GM21576 (cell line): Measurements from ENCODE around the gene SAA4.
"Not testable (repeated sequence)": the region's sequence is repeated elsewhere in the genome, so short reads cannot be mapped to it uniquely, and the experiment has no call there.

Experiments
- ATAC-seq: cut with Tn5 transposase; IDR thresholded peaks from one replicate; pipeline ENCODE4 v1.9.1; 2021; ENCODE audit warnings: mild to moderate bottlenecking, moderate library complexity; ENCODE audit not compliant: unreplicated experiment

SAA4 gene

DNA sequence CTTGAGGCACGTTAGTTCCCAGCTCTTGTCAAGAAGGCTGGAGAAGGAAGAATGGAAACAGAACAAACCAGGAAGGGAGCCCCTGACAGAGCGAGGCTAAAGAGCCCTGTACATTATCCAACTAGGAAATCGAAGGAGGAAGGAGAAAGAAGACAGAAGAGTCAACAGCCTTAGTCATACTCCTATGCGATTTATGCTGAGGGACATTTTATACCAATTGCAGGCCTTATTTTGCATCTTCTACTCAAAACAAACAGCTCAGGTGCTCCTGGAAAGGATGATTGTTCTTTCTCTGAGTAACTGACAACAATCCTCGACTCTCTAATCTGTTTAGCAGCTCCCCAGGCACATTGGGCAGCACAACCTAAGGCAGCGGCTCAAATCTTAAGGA, 10.6 kb upstream of the SAA4 start:
- ATAC-seq: peak; percentile 11

DNA sequence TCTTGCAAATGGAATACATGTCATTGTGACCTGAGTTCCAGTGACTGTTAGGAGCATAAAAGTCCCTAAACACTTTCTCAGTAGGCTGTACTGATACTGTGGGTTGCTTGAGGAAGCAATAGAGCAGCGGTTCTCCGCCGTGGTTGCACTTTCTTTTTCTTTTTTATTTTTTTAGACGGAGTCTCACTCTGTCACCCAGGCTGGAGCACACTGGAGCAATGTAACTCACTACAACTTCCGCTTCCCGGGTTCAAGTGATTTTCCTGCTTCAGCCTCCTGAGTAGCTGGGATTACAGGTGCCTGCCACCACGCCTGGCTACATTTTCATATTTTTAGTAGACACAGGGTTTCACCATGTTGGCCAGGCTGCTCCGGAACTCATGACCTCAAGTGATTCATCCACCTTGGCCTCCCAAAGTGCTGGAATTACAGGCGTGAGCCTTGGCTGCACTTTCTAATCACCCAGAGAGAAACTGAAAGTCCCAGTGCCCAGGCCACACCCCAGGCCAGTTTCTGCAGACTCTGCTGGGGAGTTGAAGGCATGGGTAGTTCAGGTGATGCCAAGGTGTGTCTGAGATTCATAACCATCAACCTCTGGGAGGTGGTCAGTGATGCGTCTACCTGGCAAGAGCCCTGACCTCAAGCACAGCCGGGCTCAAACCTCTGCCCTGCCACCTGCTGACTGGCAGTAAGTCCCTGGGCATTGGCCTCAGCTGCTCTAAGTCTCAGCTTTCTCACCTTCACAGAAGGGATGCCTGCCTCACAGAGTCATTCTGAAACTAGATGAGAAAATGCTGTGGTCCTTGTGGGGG, 10.0 kb upstream of the SAA4 start:
- ATAC-seq: peak; percentile 77

DNA sequence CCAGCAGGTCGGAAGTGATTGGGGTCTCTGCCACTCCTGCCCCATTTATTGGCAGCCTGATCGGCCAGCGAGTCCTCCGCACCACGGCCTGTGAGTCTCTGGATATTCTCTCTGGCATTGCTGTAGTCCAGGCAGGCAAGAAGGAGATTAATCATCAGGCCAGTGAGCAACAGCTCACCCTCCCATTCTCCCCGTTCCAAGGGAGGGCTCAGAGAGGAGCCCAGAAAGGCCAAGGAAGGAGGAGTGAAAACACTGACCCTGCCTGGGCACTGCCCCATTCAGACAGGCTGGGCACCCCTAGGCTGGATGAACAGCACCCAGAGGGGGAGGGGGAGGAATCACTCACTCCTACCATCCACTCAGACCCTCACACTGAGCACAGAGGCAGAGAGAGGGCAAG, 8.8 kb upstream of the SAA4 start:
- no peak for ATAC-seq

DNA sequence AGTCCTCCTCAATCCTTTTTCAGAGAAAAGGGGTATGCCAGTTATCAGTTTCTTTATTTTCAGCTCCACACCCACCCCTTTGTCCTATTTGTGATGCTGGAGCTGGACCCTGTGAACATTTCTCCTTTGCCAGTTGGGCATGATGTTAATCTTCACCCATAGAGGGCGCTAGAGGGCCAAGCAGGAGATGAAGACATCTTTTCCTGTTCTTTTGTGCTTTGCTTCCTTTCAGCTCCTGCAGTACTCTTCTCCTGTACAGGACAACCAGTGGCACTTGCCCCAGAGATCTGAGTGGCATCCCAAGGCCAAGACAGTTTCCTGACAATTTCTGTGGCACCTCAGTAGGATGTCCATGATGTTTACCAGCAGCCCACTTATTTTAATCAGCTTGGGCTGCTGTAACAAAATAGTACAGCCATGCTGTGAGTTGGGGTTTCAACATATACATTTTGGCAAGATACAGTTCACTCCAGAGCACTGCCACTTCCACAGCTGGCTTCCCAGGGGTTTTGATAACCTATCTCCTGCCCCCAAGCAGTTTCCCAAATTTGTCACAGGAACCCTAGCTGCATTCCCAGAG, 7.3 kb upstream of the SAA4 start:
- no peak for ATAC-seq

DNA sequence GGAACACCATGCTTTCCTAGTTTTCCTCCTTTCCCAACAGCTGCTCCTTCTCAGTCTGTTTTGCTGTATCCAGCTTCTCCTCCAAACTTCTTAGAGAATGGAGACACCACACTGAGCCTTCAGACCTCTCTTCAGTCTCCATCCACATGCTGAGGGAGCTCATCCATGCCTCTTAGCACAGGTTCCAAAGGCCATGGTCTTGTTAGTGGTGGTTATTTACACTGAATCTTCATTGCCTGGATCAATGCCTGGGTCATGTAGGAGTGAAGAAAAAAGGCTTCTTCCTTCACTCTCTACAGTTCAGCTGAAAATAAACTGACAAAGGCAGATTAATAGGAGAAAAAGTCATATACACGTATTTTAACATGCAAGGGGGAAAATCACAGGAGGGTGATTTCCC, 3.1 kb upstream of the SAA4 start:
- no peak for ATAC-seq

DNA sequence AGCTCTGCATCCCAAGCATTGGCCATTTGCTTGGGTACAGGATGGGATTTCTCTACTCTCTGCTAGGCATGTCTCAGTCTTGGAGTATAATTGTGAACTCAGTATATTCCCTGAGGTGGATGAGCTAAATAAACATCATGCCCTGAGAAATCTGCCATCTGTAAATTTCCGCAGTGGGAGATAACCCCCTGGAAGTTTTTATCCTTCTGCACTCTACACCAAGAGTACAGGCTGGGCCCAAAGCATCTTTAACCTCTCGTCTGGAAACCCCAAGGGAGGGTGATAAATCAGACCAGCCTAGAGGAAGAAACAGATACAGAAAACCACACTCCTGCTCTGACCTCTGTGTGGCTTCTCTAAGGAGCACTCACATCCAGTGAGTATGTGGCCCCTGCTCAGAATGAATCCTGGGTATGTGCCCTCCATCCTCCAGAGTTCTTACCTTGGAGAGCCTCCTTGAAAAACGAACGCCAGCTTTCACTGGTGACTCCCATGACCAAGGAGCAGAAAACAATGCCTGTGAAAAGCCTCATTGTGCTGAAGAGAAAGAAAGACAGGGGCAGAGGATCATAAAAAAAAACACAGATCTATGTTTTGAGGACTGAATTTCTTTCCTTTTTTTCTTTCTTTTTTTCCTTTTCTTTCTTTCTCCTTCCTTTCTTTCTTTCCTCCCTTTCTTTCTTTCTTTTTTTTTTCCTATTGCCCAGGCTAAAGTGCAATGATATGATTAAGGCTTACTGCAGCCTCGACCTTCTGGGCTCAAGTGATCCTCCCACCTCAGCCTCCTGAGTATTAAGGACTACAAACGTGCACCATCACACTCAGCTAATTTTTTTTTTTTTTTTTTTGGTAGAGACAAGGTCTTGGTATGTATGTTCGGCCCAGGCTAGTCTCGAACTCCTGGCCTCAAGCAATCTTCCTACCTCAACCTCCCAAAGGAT, 938 bp downstream of the SAA4 start:
- ATAC-seq: no peak

DNA sequence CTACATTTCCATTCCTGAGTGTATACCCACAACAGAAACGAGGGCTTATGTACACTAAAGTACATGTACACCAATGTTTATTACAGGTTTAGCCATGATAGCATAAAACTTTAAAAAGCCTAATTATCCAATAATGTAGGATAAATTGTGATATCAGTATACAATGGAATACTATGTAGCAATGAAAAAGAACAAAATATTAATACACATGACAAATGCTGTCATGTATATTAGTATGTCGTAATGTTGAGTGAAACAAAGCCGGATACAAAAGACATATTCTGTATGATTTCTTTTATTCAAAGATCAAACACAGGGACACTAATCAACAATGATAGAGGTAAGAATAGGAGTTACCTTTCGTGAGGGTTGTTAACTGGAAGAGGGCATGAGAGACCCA, 2.7 kb downstream of the SAA4 start:
- ATAC-seq: no peak

DNA sequence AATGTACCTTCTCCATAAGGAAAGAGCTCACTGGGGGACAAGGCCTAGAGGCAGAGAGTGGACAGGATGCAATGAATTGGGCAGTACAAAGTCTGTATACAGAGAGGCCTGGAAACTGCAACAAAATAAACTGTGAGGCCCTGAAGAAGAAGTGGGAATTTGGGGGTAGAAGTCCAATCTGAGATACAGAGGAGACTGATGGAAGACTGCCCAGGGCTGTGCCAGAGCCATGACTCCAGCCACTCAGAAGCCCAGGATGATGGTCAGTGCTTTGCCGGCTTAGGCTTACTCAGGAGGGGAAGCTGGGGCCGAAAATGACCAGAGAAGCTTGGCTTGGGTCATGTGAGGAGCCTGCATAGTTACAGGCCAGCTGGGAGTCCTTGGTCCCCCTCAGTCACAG, 5.7 kb downstream of the SAA4 start:
- no peak for ATAC-seq

DNA sequence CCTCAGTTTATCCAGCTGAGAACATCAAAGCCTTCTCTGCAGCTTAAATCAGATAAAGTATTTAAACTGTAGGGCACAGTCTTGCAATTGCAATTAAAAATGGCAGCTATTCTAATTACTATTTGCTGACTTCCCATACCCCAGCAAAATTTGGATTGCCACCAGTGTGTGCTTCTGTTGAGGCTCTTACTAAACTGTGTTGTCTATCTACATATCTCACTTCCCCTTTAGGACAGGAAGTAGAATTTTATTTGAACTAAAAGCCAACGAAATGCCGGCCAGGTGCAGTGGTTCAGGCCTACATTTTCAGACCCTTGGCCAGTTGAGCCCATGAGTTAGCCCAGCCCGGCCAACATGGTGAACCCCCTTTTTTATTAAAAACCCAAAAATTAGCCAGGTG, 7.1 kb downstream of the SAA4 start:
- peak; percentile 95 for ATAC-seq

DNA sequence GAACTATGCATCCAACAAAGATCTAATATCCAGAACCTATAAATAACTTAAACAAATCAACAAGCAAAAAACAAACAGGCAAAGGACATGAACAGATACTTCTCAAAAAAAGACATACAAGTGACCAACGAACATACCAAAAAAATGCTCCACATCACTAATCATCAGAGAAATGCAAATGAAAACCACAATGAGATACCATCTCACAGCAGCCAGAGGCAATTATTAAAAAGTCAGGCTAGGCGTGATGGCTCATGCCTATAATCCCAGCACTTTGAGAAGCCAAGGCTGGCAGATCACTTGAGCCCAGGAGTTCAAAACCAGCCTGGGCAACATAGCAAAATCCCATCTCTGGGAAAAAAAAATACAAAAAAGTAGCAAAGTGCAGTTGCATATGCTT, 10.7 kb downstream of the SAA4 start:
- peak; percentile 32 for ATAC-seq

DNA sequence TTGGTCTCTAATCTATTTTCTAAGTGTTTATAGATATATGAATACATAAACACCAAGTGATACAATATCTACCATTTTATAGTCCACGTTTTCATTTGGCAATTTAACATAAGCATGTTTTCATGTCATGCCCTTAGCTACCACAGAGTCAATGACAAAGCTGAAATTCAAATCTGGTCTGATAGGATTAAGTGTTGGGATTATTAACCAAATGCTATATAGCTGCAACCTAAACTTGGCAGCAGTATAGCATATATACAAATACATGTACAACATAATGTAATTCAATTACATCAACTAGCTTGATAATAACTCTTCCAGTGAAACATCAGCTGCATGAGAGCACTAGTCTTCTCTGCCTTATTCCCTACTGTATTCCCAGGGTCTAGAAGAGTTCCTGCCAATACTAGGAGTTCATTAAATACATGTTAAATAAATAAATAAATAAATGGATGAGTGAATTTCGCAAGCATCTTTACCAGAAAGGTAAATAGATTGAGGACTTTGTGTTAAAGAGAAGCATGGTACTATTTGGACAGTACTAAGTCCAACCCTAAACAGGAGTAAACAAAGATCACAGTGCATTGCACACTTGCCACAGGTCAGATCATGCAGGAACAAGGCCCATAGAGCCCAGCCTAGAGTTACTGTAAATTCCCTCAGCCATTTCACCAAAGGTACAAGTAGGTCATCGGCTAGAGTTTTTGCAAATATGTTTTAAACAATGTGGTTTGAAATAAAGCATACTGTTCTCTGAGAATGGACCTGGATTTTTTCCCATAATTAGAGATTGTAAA, 12.8 kb downstream of the SAA4 start:
- no peak for ATAC-seq

DNA sequence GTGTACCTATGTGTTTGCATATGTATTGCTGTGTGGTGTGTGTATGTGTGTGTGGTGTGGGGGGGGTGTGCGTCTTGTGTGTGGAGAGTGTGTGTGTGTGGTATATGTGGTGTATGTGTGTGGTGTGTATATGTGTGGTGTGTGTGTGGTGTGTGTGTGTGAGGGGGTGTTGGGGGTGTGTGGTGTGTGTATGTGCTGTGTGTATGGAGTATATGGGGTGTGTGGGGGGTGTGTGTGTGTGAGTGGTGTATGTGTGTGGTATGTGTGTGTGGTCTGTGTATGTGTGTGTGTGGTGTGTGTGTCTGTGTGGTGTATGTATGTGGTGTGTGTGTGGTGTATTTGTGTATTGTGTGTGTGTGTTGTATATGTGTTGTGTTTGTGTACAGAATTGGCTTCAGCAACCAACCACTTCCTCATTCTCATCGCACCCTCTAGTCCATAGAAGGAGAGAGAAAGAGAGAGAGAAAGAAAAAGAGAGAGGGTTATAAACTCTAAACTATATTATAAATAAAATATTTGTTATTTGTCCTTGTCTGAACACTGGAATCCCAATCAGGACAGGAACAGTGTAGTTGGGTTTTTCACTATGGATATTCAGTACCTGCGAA, 13.7 kb downstream of the SAA4 start:
- ATAC-seq: no peak

DNA sequence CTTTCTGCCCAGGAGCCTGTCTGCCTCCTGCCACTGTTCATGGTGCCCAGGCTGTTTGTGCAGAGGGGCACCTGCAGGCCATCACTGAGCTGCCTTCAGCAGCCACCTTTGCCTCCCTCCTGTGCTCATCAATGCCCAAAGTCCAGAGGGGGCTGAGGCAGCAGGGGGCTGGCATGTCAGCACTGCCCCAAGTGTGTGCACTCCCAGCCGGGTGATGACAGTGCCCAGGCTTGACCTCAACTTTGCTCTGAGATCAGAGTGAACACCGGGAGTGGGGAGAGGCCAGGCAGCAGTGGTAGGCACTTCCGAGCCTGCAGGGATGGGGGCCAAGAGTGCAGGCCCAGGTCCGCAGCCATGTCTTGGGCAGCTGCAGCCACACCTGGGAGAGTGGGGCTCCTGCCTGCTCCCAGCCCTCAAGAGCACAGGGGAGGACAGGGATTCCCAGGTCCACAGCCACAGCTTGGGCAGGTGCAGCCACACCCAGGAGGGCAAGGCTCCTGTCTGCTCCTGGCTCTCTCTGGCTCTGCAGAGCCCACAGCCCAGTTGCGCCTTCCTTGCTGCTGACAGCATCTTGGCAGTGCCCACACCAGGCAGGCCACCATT, 15.2 kb downstream of the SAA4 start:
- ATAC-seq: no peak

DNA sequence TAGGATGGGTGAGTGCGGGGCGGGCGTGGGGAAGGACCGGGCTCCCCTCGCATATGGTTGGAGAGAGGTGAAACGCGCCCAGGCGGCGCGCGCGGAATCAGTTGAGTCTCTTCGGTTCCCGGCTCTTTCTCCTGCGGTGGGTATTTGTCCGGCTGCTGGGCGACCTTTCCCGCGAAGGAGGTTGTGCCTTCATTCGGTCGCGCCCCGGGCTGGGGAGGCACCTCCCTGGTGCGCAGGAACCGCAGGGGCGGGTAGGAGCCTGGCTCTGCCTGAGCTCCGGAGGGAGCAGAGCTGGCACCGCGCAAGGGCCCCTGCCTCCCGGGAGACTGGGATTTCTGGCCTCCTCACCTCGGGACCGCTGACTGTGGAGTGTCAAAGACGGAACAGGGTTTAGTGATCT, 27.5 kb downstream of the SAA4 start:
- ATAC-seq: no peak

DNA sequence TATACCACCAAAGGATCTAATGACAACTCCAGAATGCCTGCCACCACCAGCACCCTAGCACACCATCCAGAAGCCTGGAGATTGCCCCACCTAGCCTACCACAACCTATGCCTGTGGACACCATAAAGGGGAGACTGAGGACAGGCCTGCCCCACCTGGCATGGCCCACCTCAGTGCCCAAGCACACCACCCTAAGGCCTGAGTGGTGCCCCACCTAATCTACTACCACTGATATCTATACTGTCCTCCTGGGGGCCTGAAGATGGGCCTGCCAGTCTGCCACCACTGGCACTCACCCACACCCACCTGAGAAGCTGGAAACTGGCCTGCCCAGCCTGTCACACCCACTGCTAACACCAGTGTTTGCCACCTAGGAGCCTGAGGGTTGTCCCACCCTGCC, 31.8 kb downstream of the SAA4 start:
- ATAC-seq: no peak

DNA sequence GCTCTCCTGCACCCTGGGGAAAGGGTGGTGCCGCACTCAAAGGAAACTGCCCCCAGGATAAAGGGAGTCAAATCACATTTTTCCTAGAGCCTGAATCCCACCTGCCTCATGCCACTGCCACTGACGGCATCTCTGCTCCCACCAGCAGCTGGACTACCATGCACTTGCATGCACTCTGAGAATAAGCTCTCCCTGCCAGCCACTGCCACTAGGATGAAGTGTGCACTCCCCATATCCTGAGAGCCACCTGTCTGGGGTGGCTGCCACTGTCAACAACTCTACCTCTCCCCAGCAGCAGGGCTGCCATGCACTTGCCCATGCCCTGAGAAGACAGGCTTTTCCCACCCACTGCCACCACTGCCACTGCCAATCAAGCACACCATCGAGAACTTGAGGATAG, 32.4 kb downstream of the SAA4 start:
- no peak for ATAC-seq

DNA sequence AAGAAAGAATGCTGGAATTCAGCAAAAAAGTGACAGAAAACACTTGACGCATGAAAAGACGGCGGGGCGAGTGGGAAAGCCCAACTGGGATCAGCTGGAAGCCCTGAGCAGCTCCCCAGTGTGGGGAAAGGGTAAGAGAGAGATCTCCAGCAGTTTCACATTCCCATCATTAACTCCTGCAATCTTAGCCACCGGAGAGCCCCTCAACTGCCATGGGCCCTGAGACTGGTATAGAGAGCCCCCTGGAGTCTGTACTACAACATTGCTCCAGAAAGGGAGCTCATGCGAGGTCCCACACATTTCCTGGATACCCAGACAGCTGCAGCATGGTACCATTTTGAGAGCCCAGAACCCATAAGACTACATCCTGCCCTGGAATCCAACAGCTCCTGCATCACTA, 32.9 kb downstream of the SAA4 start:
- ATAC-seq: no peak

DNA sequence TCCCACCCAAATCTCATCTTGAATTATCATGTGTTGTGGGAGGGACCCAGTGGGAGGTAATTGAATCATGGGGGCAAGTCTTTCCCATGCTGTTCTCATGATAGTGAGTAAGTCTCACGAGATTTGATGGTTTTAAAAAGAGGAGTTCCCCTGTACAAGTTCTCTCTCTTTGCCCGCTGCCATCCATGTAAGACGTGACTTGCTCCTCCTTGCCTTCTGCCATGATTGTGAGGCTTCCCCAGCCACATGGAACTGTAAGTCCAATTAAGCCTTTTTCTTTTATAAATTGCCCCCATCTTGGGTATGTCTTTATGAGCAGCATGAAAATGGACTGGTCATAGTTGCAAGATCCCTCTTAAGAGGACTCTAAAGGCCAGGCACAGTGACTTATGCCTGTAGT, 38.9 kb downstream of the SAA4 start:
- ATAC-seq: not testable (repeated sequence)

DNA sequence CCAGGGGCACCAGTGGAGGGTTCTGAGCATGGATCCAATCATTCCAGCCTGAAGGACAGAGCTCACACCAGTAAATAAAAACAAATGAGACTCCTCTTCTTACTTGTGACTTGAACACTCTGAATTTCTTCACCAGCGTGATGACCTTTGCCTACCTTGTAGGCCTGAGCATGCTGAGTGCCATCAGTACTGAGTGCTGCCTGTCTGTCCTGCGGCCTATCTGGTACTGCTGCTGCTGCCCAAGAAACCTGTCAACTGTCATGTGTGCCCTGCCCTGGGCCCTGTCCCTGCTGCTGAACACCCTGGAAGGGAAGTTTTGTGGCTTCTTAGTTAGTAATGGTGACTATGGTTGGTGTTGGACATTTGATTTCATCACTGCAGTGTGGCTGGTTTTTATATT, 40.1 kb downstream of the SAA4 start:
- ATAC-seq: no peak

DNA sequence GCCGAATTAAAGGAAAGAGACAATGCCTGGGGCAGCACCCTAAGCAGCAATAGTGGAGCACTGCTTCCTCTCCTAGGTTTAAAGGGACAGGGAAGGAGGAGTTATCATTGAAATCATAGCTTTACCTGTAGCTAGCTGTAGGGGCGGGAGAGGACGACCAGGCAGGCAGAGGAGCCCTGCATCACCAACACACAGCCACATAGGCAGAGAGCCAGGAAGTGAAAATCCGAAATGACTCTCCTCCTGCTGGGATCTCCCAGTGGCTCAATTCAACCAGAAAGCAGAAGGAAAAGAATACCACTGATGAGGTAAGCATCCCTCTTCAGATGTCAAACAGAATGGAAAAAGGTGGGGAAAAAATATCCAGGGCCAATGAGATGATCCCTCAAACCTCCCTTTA, 43.6 kb downstream of the SAA4 start:
- no peak for ATAC-seq
